HepG2 (cell line): Measurements from ENCODE around the gene MAPK12. TPM values are rescaled to one million over a fixed set of nuclear protein-coding genes. Genes with fewer than 3 reads are reported as not detected.

Experiments
- ADNP ChIP-seq: sonication (generic); formaldehyde crosslinking; IDR thresholded peaks from 2 replicates; pipeline ENCODE4 v1.4.0; 2020; ENCODE audit warnings: missing genetic modification reagents
- CAMTA2 ChIP-seq: sonication (generic); formaldehyde crosslinking; IDR thresholded peaks from 2 replicates; pipeline ENCODE4 v1.4.0; 2020; ENCODE audit warnings: mild to moderate bottlenecking, missing genetic modification reagents, borderline replicate concordance
- DNMT1 ChIP-seq: sonication (generic); formaldehyde crosslinking; IDR thresholded peaks from 2 replicates; pipeline ENCODE4 v1.5.1; 2020; ENCODE audit warnings: mild to moderate bottlenecking, missing genetic modification reagents
- HHEX ChIP-seq: IDR thresholded peaks from 2 replicates; pipeline ENCODE4 v1.6.1; 2016; ENCODE audit warnings: control low read depth
- HOXA9 ChIP-seq: sonication (generic); formaldehyde crosslinking; IDR thresholded peaks from 2 replicates; pipeline ENCODE4 v1.8.1; 2022; ENCODE audit warnings: missing genetic modification reagents, mild to moderate bottlenecking, moderate library complexity, borderline replicate concordance
- JDP2 ChIP-seq: sonication (generic); formaldehyde crosslinking; IDR thresholded peaks from 2 replicates; pipeline ENCODE4 v1.8.1; 2022; ENCODE audit warnings: missing genetic modification reagents, borderline replicate concordance
- KDM3A ChIP-seq: IDR thresholded peaks from 2 replicates; pipeline ENCODE4 v1.6.1; 2018; ENCODE audit warnings: low read depth, missing compliant biosample characterization
- NR2F1 ChIP-seq, 2 experiments: fragments of 450-650 bp in 1 of 2; formaldehyde crosslinking in 1 of 2; IDR thresholded peaks; 2 replicates each; pipeline versions ENCODE4 v1.5.0 to v1.6.1; 2016 to 2020; ENCODE audit warnings: mild to moderate bottlenecking in 1 of 2, missing compliant biosample characterization in 1 of 2, missing genetic modification reagents in 1 of 2, moderate library complexity in 1 of 2
- NR2F2 ChIP-seq: IDR thresholded peaks from 2 replicates; pipeline ENCODE4 v1.6.1; 2012; ENCODE audit warnings: low read depth, inconsistent platforms, borderline replicate concordance
- RARG ChIP-seq: sonication (generic); formaldehyde crosslinking; IDR thresholded peaks from 2 replicates; pipeline ENCODE4 v1.4.0; 2020; ENCODE audit warnings: low read depth, mild to moderate bottlenecking, missing genetic modification reagents
- RXRB ChIP-seq: IDR thresholded peaks from 2 replicates; pipeline ENCODE4 v1.6.1; 2016; ENCODE audit warnings: borderline replicate concordance, missing genetic modification reagents, missing compliant biosample characterization
- SMAD9 ChIP-seq: sonication (generic); formaldehyde crosslinking; IDR thresholded peaks from 2 replicates; pipeline ENCODE4 v1.5.1; 2020; ENCODE audit warnings: mild to moderate bottlenecking, missing genetic modification reagents
- TOPORS ChIP-seq: sonication (generic); formaldehyde crosslinking; IDR thresholded peaks from 2 replicates; pipeline ENCODE4 v1.8.0; 2023; ENCODE audit warnings: mild to moderate bottlenecking, missing genetic modification reagents
- U2AF2 ChIP-seq: fragments of 200-400 bp; formaldehyde crosslinking; IDR thresholded peaks from 2 replicates; pipeline ENCODE4 v1.6.1; 2017; ENCODE audit warnings: low read depth, mild to moderate bottlenecking, low read length
- YEATS2 ChIP-seq: sonication (generic); formaldehyde crosslinking; IDR thresholded peaks from 2 replicates; pipeline ENCODE4 v1.4.0; 2020; ENCODE audit warnings: missing genetic modification reagents, borderline replicate concordance
- ZBTB1 ChIP-seq: sonication (generic); formaldehyde crosslinking; IDR thresholded peaks from 2 replicates; pipeline ENCODE4 v1.4.0; 2020; ENCODE audit warnings: missing genetic modification reagents, borderline replicate concordance
- ZBTB21 ChIP-seq: sonication (generic); formaldehyde crosslinking; IDR thresholded peaks from 2 replicates; pipeline ENCODE4 v1.4.0; 2020; ENCODE audit warnings: missing genetic modification reagents
- ZFP37 ChIP-seq: sonication (generic); formaldehyde crosslinking; IDR thresholded peaks from 2 replicates; pipeline ENCODE4 v1.4.0; 2020; ENCODE audit warnings: missing genetic modification reagents, borderline replicate concordance
- ZFX ChIP-seq: sonication (generic); formaldehyde crosslinking; IDR thresholded peaks from 2 replicates; pipeline ENCODE4 v1.4.0; 2020; ENCODE audit warnings: mild to moderate bottlenecking, low read depth, missing genetic modification reagents, moderate library complexity
- ZNF281 ChIP-seq: sonication (generic); formaldehyde crosslinking; IDR thresholded peaks from 2 replicates; pipeline ENCODE4 v1.4.0; 2020; ENCODE audit warnings: missing genetic modification reagents, borderline replicate concordance
- ZNF292 ChIP-seq: sonication (generic); formaldehyde crosslinking; IDR thresholded peaks from 2 replicates; pipeline ENCODE4 v1.8.1; 2022; ENCODE audit warnings: mild to moderate bottlenecking, low read depth, missing genetic modification reagents, borderline replicate concordance
- ZNF446 ChIP-seq: sonication (generic); formaldehyde crosslinking; IDR thresholded peaks from 2 replicates; pipeline ENCODE4 v1.5.0; 2020; ENCODE audit warnings: mild to moderate bottlenecking, missing genetic modification reagents
- ZNF749 ChIP-seq: sonication (generic); formaldehyde crosslinking; IDR thresholded peaks from 2 replicates; pipeline ENCODE4 v1.8.0; 2022; ENCODE audit warnings: mild to moderate bottlenecking, missing genetic modification reagents, moderate library complexity, borderline replicate concordance
- ZNF776 ChIP-seq: sonication (generic); formaldehyde crosslinking; IDR thresholded peaks from 2 replicates; pipeline ENCODE4 v1.4.0; 2020; ENCODE audit warnings: mild to moderate bottlenecking, missing genetic modification reagents
- ZNF790 ChIP-seq: sonication (generic); formaldehyde crosslinking; IDR thresholded peaks from 2 replicates; pipeline ENCODE4 v1.8.0; 2022; ENCODE audit warnings: missing genetic modification reagents, mild to moderate bottlenecking, borderline replicate concordance
- polyA plus RNA-seq, 8 experiments: library from polyadenylated mRNA; depleted of rRNA in 3 of 8; stranded (reverse) in 7 of 8; unstranded in 1 of 8; fragments of >200 nt; fragmentation: Illumina TruSeq in 4 of 8; extraction: Trizol in 4 of 8; gene quantifications; 2 replicates each; pipeline versions ENCODE4 v1.2.1 to v1.2.3, GENCODE V29; 2011 to 2016; ENCODE audit warnings: low read depth in 4 of 8, missing spikeins in 1 of 8, mixed read lengths in 1 of 8; ENCODE audit not compliant: insufficient read depth in 1 of 8
- total RNA-seq, 5 experiments: library from RNA; depleted of rRNA; stranded (reverse); fragments of >200 nt; fragmentation: Illumina TruSeq; extraction: Trizol; gene quantifications; 2 replicates each; pipeline ENCODE4 v1.2.3, GENCODE V29; 2016; ENCODE audit warnings: low read depth in 1 of 5
- TF ChIP-seq, protein P1 (sequence below): sonication (generic); formaldehyde crosslinking; conservative IDR thresholded peaks from 2 replicates; pipeline ENCODE4 v1.5.0; 2020; ENCODE audit warnings: missing genetic modification reagents

Gene MAPK12
- total and polyA plus RNA-seq, 2 of the 13 experiments (the other 11 are each of a cell fraction or from before 2014, with no cell fraction given), result 22.2 to 23.3 TPM

GRCh38 chr22:50244420-50245213 is 16.9 kb downstream of the MAPK12 start, which contains the start of gene TUBGCP6 (continued):
- TF ChIP-seq ZNF749, result 0 out of 2 replicates have a peak, but pooled peaks have one; percentile 67
- TF ChIP-seq ZNF446 (CRISPR knock-in tag), result peak; percentile 91; the same call in 1 of the 2 replicates
- peak; percentile 48; the same call in 1 of the 2 replicates for TF ChIP-seq NR2F2
- TF ChIP-seq KDM3A (CRISPR knock-in tag), result peak; percentile 94
- TF ChIP-seq ZNF790 (CRISPR knock-in tag), result peak; percentile 95
- peak; percentile 98 for TF ChIP-seq ZBTB21
- peak; percentile 36; the same call in 1 of the 2 replicates for TF ChIP-seq ZNF776 (CRISPR knock-in tag)
- 0 out of 2 replicates have a peak, but pooled peaks have one; percentile 78 for TF ChIP-seq SMAD9
- TF ChIP-seq HOXA9 (CRISPR knock-in tag), result 0 out of 2 replicates have a peak, but pooled peaks have one; percentile 38
- peak in 1 of 2 experiments; percentile 48; a peak in 1 of 4 replicates for TF ChIP-seq NR2F1 (CRISPR knock-in tag; IDR thresholded peaks at IDR 0.05)
- 0 out of 2 replicates have a peak, but pooled peaks have one; percentile 49 for TF ChIP-seq DNMT1 (CRISPR knock-in tag)
- TF ChIP-seq RARG (CRISPR knock-in tag), result 0 out of 2 replicates have a peak, but pooled peaks have one; percentile 45
- no peak for TF ChIP-seq ZBTB1 (CRISPR knock-in tag)
- TF ChIP-seq YEATS2 (CRISPR knock-in tag), result peak; percentile 97
- no peak for TF ChIP-seq RXRB (CRISPR knock-in tag)
- TF ChIP-seq ZFP37 (CRISPR knock-in tag), result no peak
- peak; percentile 43; the same call in 1 of the 2 replicates for TF ChIP-seq TOPORS (CRISPR knock-in tag)
- TF ChIP-seq ADNP, result no peak
- peak; percentile 28; the same call in 1 of the 2 replicates for TF ChIP-seq ZNF281 (CRISPR knock-in tag)
- TF ChIP-seq ZNF292 (CRISPR knock-in tag), result peak; percentile 29; the same call in 1 of the 2 replicates
- 0 out of 2 replicates have a peak, but pooled peaks have one; percentile 47 for TF ChIP-seq U2AF2
- no peak for TF ChIP-seq HHEX (CRISPR knock-in tag)
- TF ChIP-seq ZFX (CRISPR knock-in tag), result peak; percentile 98
- TF ChIP-seq JDP2, result no peak
- TF ChIP-seq, protein P1, sequence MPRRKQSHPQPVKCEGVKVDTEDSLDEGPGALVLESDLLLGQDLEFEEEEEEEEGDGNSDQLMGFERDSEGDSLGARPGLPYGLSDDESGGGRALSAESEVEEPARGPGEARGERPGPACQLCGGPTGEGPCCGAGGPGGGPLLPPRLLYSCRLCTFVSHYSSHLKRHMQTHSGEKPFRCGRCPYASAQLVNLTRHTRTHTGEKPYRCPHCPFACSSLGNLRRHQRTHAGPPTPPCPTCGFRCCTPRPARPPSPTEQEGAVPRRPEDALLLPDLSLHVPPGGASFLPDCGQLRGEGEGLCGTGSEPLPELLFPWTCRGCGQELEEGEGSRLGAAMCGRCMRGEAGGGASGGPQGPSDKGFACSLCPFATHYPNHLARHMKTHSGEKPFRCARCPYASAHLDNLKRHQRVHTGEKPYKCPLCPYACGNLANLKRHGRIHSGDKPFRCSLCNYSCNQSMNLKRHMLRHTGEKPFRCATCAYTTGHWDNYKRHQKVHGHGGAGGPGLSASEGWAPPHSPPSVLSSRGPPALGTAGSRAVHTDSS (CRISPR knock-in tag), result no peak; the same call in 1 of the 2 replicates
- TF ChIP-seq CAMTA2 (CRISPR knock-in tag), result no peak
